Activated CD8-positive, alpha-beta T cell treated with anti-CD3 and anti-CD28 coated beads for 36 hours (primary cell): ENCODE data around the gene RECK. TPM values are rescaled to one million over a fixed set of nuclear protein-coding genes. Genes with fewer than 3 reads are reported as not detected.

ENCODE experiments used
- ATAC-seq: fragments of 200-7000 bp; cut with Tn5 transposase; one replicate; pipeline ENCODE4 v1.10.0; 2021; ENCODE audit warnings: mild to moderate bottlenecking, moderate library complexity
- CTCF ChIA-PET: fragments of 350-600 bp; sonication (Branson Sonifier 250); formaldehyde crosslinking; loops from one replicate; lab custom pipeline; 2021; ENCODE audit warnings: antibody characterized with exemption; lab: Charles Lee
- POLR2A ChIA-PET: fragments of 350-600 bp; sonication (Branson Sonifier 250); formaldehyde crosslinking; loops from one replicate; lab custom pipeline; 2021; ENCODE audit warnings: antibody characterized with exemption; lab: Charles Lee
- DNase-seq: peaks from one replicate; pipeline ENCODE4 v3.0.0-alpha.2; 2020
- H3K27ac Mint-ChIP-seq: one replicate; pipeline ENCODE4 v1.8.0; 2021; ENCODE audit warnings: mild to moderate bottlenecking, mixed read lengths
- H3K27me3 Mint-ChIP-seq: one replicate; pipeline ENCODE4 v1.8.0; 2021; ENCODE audit warnings: mixed read lengths
- H3K36me3 Mint-ChIP-seq: one replicate; pipeline ENCODE4 v1.8.0; 2021; ENCODE audit warnings: low read depth, mixed read lengths
- H3K4me1 Mint-ChIP-seq: one replicate; pipeline ENCODE4 v1.8.0; 2021; ENCODE audit warnings: low read depth, mixed read lengths
- H3K4me3 Mint-ChIP-seq: one replicate; pipeline ENCODE4 v1.8.0; 2021; ENCODE audit warnings: mild to moderate bottlenecking, moderate library complexity, mixed read lengths
- H3K9me3 Mint-ChIP-seq: one replicate; pipeline ENCODE4 v1.8.0; 2021; ENCODE audit warnings: mixed read lengths
- intact Hi-C: fragments of 100-400 bp; cut with micrococcal nuclease; formaldehyde crosslinking; loops from one replicate; pipeline ENCODE4 v1.10.0; 2022
- total RNA-seq, 2 experiments: library from RNA; stranded (reverse); gene quantifications; one replicate each; pipeline ENCODE4 v1.2.3, GENCODE V29; 2021
- TF ChIP-seq, protein P1 (sequence below): fragments of 200-600 bp; IDR thresholded peaks from one replicate; pipeline ENCODE4 v1.8.0; 2022; ENCODE audit warnings: antibody characterized with exemption, mild to moderate bottlenecking

The RECK gene
- total RNA-seq, 2 experiments from 2014 or later, result 5.3 to 6.5 TPM

- no peaks in the 10 kb centered on the region for H3K9me3 Mint-ChIP-seq
- no peak overlapping the region for H3K4me3 Mint-ChIP-seq
- no peaks in the 10 kb centered on the region for H3K27me3 Mint-ChIP-seq
- H3K27ac Mint-ChIP-seq, result no peak overlapping the region
- ATAC-seq (no peak), DNase-seq (no peak)
- intact Hi-C loops, result no loop called here
- no peaks in the 10 kb centered on the region for H3K36me3 Mint-ChIP-seq
- TF ChIP-seq, protein P1, sequence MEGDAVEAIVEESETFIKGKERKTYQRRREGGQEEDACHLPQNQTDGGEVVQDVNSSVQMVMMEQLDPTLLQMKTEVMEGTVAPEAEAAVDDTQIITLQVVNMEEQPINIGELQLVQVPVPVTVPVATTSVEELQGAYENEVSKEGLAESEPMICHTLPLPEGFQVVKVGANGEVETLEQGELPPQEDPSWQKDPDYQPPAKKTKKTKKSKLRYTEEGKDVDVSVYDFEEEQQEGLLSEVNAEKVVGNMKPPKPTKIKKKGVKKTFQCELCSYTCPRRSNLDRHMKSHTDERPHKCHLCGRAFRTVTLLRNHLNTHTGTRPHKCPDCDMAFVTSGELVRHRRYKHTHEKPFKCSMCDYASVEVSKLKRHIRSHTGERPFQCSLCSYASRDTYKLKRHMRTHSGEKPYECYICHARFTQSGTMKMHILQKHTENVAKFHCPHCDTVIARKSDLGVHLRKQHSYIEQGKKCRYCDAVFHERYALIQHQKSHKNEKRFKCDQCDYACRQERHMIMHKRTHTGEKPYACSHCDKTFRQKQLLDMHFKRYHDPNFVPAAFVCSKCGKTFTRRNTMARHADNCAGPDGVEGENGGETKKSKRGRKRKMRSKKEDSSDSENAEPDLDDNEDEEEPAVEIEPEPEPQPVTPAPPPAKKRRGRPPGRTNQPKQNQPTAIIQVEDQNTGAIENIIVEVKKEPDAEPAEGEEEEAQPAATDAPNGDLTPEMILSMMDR, result no peak
- H3K4me1 Mint-ChIP-seq, result no peaks in the 10 kb centered on the region
- CTCF ChIA-PET, result interaction anchor here (0.9 to 9.5 kb wide), 3 partner anchors 16 to 49 kb away, joined by 3 to 79 read pairs (median 4); partner anchors contain the start of gene GLIPR2
- POLR2A ChIA-PET, result interaction anchor here (0.6 to 0.8 kb wide), 2 partner anchors 11 to 22 kb away, joined by 3 read pairs; no protein-coding TSS in a partner anchor
These were observed 81.5 kb downstream of the RECK start for GRCh38 chr9:36118201-36118600.

DNA sequence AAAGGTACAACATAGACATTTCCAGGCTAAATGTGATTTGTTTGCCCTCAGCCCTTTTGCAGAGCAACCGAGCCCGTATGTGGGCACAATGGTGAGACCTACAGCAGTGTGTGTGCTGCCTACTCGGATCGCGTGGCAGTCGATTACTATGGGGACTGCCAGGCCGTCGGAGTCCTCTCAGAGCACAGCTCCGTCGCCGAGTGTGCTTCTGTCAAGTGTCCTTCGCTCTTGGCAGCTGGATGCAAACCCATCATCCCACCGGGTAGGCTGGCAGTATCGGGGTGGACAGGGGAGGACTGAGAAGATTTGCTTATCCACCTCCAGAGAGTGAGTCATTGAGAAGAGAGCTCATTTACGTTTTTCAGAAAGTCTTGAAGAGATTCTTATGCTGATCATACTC lies 82.0 kb downstream of the RECK start:
- POLR2A ChIA-PET, result interaction anchor here (0.6 to 0.8 kb wide), 2 partner anchors 11 to 21 kb away, joined by 3 read pairs; no protein-coding TSS in a partner anchor
- Mint-ChIP-seq H3K27me3 (no peaks in the 10 kb centered on the region), H3K4me1 (no peaks in the 10 kb centered on the region), H3K27ac (no peak overlapping the region), H3K9me3 (no peaks in the 10 kb centered on the region), H3K4me3 (no peak overlapping the region), H3K36me3 (no peaks in the 10 kb centered on the region)
- DNase-seq (no peak), ATAC-seq (no peak)
- CTCF ChIA-PET, result interaction anchor here (0.9 to 9.5 kb wide), 2 partner anchors 17 to 48 kb away, joined by 4 to 79 read pairs; no protein-coding TSS in a partner anchor
- intact Hi-C loops, result no loop called here
- TF ChIP-seq, protein P1, result no peak

- Mint-ChIP-seq H3K4me3 (no peak overlapping the region), H3K27ac (no peak overlapping the region), H3K36me3 (no peaks in the 10 kb centered on the region), H3K4me1 (no peaks in the 10 kb centered on the region), H3K27me3 (no peaks in the 10 kb centered on the region), H3K9me3 (no peaks in the 10 kb centered on the region)
- intact Hi-C loops, result no loop called here
- TF ChIP-seq, protein P1, result no peak
- DNase-seq (no peak), ATAC-seq (no peak)
- CTCF ChIA-PET, result interaction anchor here (9.5 kb wide), 1 partner anchor 18 kb away, joined by 79 read pairs; no protein-coding TSS in a partner anchor
- POLR2A ChIA-PET, result no interaction called here
These were observed 82.8 kb downstream of the RECK start for GRCh38 chr9:36119476-36119875.

GRCh38 chr9:36120705-36121104 lies 84.0 kb downstream of the RECK start:
- no peak for DNase-seq

GRCh38 chr9:36121971-36122370 lies 85.3 kb downstream of the RECK start:
- intact Hi-C loops, result no loop called here
- TF ChIP-seq, protein P1, result no peak
- Mint-ChIP-seq H3K27ac (no peak overlapping the region), H3K4me3 (no peak overlapping the region), H3K27me3 (no peaks in the 10 kb centered on the region), H3K36me3 (no peaks in the 10 kb centered on the region), H3K9me3 (no peaks in the 10 kb centered on the region), H3K4me1 (peaks cover 7% of the 10 kb centered on the region)
- no peak for DNase-seq
- ChIA-PET CTCF (no interaction called here), POLR2A (interaction anchor here (0.6 to 1.3 kb wide), 2 partner anchors 18 to 69 kb away, joined by 3 to 4 read pairs; no protein-coding TSS in a partner anchor)
- no peak for ATAC-seq

More at GRCh38 chr9:36120705-36121104, 84.0 kb downstream of the RECK start:
- H3K9me3 Mint-ChIP-seq, result no peaks in the 10 kb centered on the region
- CTCF ChIA-PET, result no interaction called here
- no peak for ATAC-seq
- intact Hi-C loops, result no loop called here
- peaks cover 7% of the 10 kb centered on the region for H3K4me1 Mint-ChIP-seq
- no peak overlapping the region for H3K27ac Mint-ChIP-seq
- POLR2A ChIA-PET, result no interaction called here
- TF ChIP-seq, protein P1, result no peak
- H3K4me3 Mint-ChIP-seq, result no peak overlapping the region
- no peaks in the 10 kb centered on the region for H3K27me3 Mint-ChIP-seq
- H3K36me3 Mint-ChIP-seq, result no peaks in the 10 kb centered on the region
